Measurements from ENCODE around the gene RPTOR. TPM values are rescaled to one million over a fixed set of nuclear protein-coding genes. Genes with fewer than 3 reads are reported as not detected.
"Not testable (repeated sequence)": the region's sequence is repeated elsewhere in the genome, so short reads cannot be mapped to it uniquely, and the experiment has no call there.

Gene RPTOR
- total RNA-seq, 1 experiment from 2014 or later: 66.7 TPM

DNA sequence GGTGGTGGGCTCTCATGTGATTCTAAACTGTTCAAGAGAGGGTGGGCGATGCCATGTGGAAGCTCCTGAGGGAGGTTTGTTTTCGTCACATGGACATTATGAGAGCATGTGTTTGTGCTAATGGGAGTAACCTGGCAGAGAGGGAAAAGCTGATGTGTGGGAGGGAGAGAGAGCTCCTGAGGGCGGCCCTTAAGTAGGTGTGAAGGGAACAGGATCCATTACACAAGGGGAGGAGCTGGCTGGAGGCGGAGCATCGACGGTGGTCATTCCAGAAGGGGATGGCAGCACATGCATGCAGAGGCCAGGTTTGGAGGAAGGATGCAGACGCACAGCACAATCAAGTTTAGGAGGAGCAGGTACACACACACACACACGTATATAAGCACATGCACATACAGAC is 197.5 kb downstream of the RPTOR start:
- no TSS peak for BruUV-seq (replicated peaks)
- Histone ChIP-seq H3K9me3 (no peaks in the 10 kb centered on the region), H3K36me3 (ENCODE audit: control insufficient read depth, insufficient read depth, low read length) (peaks cover 2% of the 10 kb centered on the region), H3K27me3 (replicated peaks; ENCODE audit: control insufficient read depth, insufficient read depth, low read length) (no peaks in the 10 kb centered on the region; the same call in 1 of the 2 replicates), H3K4me1 (no peaks in the 10 kb centered on the region), H3K4me3 (ENCODE audit: low read depth, low read length) (no peak overlapping the region)
- Mint-ChIP-seq H3K9me3 (ENCODE audit: unreplicated experiment) (peaks cover 10% of the 10 kb centered on the region), H3K4me3 (ENCODE audit: unreplicated experiment) (no peak overlapping the region), H3K27ac (ENCODE audit: unreplicated experiment) (no peak overlapping the region), H3K36me3 (ENCODE audit: insufficient read depth, unreplicated experiment) (peaks cover 45% of the 10 kb centered on the region), H3K27me3 (ENCODE audit: insufficient read depth, unreplicated experiment) (no peaks in the 10 kb centered on the region), H3K4me1 (ENCODE audit: low read depth, unreplicated experiment) (no peaks in the 10 kb centered on the region)
- no peak for DNase-seq
- TF ChIP-seq, protein P1, sequence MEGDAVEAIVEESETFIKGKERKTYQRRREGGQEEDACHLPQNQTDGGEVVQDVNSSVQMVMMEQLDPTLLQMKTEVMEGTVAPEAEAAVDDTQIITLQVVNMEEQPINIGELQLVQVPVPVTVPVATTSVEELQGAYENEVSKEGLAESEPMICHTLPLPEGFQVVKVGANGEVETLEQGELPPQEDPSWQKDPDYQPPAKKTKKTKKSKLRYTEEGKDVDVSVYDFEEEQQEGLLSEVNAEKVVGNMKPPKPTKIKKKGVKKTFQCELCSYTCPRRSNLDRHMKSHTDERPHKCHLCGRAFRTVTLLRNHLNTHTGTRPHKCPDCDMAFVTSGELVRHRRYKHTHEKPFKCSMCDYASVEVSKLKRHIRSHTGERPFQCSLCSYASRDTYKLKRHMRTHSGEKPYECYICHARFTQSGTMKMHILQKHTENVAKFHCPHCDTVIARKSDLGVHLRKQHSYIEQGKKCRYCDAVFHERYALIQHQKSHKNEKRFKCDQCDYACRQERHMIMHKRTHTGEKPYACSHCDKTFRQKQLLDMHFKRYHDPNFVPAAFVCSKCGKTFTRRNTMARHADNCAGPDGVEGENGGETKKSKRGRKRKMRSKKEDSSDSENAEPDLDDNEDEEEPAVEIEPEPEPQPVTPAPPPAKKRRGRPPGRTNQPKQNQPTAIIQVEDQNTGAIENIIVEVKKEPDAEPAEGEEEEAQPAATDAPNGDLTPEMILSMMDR (IDR thresholded peaks at IDR 0.05; ENCODE audit: insufficient read depth in 1 of 2, low read depth in 1 of 2, low read length in 1 of 2, severe bottlenecking in 1 of 2, unreplicated experiment in 1 of 2): no peak
- intact Hi-C loops (cut with micrococcal nuclease; ENCODE audit: unreplicated experiment): no loop called here
- ChIA-PET CTCF (no interaction called here), POLR2A (no interaction called here)

DNA sequence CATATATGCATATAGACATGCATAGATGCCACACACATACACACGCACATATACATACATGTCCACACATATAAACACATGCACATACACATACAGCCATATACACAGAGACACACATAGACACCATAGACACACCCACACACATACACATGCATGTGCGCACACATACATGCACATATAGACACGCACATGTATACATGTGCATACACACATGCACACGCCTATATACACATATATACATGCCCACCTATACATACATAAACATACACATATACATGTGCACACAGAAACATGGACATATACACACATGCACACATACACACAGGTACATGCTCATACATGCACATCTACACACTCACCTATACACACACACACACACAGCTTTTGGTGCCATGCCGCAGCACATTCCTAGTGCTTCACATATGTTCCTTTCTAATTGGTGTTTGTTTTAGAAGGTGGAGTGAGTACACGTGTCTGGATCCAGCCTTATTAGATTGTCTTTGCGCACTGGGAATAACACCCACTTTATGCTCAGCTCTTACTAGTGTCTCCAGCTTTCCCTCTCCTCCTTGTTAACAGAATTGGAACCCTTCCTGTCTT is 198.0 kb downstream of the RPTOR start:
- CTCF ChIA-PET: no interaction called here
- TF ChIP-seq, protein P1 (IDR thresholded peaks at IDR 0.05; ENCODE audit: insufficient read depth in 1 of 2, low read depth in 1 of 2, low read length in 1 of 2, severe bottlenecking in 1 of 2, unreplicated experiment in 1 of 2): no peak
- Mint-ChIP-seq H3K27me3 (ENCODE audit: insufficient read depth, unreplicated experiment) (no peaks in the 10 kb centered on the region), H3K9me3 (ENCODE audit: unreplicated experiment) (peaks cover 10% of the 10 kb centered on the region), H3K27ac (ENCODE audit: unreplicated experiment) (no peak overlapping the region), H3K4me1 (ENCODE audit: low read depth, unreplicated experiment) (no peaks in the 10 kb centered on the region), H3K4me3 (ENCODE audit: unreplicated experiment) (no peak overlapping the region), H3K36me3 (ENCODE audit: insufficient read depth, unreplicated experiment) (peaks cover 51% of the 10 kb centered on the region)
- BruUV-seq (replicated peaks): no TSS peak
- intact Hi-C loops (cut with micrococcal nuclease; ENCODE audit: unreplicated experiment): no loop called here
- Histone ChIP-seq H3K4me1 (no peaks in the 10 kb centered on the region), H3K36me3 (ENCODE audit: control insufficient read depth, insufficient read depth, low read length) (peaks cover 2% of the 10 kb centered on the region), H3K27me3 (replicated peaks; ENCODE audit: control insufficient read depth, insufficient read depth, low read length) (no peaks in the 10 kb centered on the region; the same call in 1 of the 2 replicates), H3K4me3 (ENCODE audit: low read depth, low read length) (no peak overlapping the region), H3K9me3 (no peaks in the 10 kb centered on the region)
- DNase-seq: no peak
- POLR2A ChIA-PET: no interaction called here

DNA sequence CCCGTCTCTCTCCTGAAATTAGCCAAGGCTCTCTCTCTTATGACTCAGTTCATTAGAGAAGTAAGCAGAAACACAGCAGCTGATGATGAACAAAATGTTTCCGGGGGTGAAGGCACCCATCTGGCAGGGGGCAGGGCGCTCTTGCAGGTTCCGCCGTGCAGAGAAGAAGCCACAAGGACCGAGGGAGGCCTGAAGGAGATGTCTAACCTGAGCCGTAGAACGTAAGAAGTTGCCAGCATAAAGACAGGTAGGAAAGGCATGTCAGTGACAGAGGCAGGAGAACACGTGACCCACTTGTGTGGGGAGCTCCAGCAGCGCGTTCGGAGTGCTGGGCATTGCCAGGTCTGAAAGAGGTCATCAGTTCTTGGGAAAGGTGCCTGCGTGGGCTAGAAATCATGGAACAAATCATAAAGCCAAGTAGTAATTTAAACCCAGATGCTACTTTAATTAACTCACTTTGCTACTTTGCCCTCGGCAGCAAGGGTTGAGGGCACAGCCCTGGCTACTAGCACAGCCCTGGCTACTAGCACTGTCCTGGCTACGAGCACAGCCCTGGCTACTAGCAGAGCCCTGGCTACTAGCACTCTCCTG is 198.6 kb downstream of the RPTOR start:
- no peaks in the 10 kb centered on the region; the same call in 1 of the 2 replicates for H3K27me3 ChIP-seq (replicated peaks; ENCODE audit: control insufficient read depth, insufficient read depth, low read length)
- DNase-seq: no peak
- CTCF ChIA-PET: no interaction called here
- TF ChIP-seq, protein P1 (IDR thresholded peaks at IDR 0.05; ENCODE audit: insufficient read depth in 1 of 2, low read depth in 1 of 2, low read length in 1 of 2, severe bottlenecking in 1 of 2, unreplicated experiment in 1 of 2): no peak
- H3K4me1 Mint-ChIP-seq (ENCODE audit: low read depth, unreplicated experiment): no peaks in the 10 kb centered on the region
- H3K27ac Mint-ChIP-seq (ENCODE audit: unreplicated experiment): no peak overlapping the region
- H3K27me3 Mint-ChIP-seq (ENCODE audit: insufficient read depth, unreplicated experiment): no peaks in the 10 kb centered on the region
- intact Hi-C loops (cut with micrococcal nuclease; ENCODE audit: unreplicated experiment): no loop called here
- no peak overlapping the region for H3K4me3 ChIP-seq (ENCODE audit: low read depth, low read length)
- H3K9me3 ChIP-seq: no peaks in the 10 kb centered on the region
- peaks cover 51% of the 10 kb centered on the region for H3K36me3 Mint-ChIP-seq (ENCODE audit: insufficient read depth, unreplicated experiment)
- H3K4me1 ChIP-seq: no peaks in the 10 kb centered on the region
- BruUV-seq (replicated peaks): no TSS peak
- H3K4me3 Mint-ChIP-seq (ENCODE audit: unreplicated experiment): no peak overlapping the region
- peaks cover 10% of the 10 kb centered on the region for H3K9me3 Mint-ChIP-seq (ENCODE audit: unreplicated experiment)
- H3K36me3 ChIP-seq (ENCODE audit: control insufficient read depth, insufficient read depth, low read length): peaks cover 2% of the 10 kb centered on the region
- POLR2A ChIA-PET: no interaction called here

DNA sequence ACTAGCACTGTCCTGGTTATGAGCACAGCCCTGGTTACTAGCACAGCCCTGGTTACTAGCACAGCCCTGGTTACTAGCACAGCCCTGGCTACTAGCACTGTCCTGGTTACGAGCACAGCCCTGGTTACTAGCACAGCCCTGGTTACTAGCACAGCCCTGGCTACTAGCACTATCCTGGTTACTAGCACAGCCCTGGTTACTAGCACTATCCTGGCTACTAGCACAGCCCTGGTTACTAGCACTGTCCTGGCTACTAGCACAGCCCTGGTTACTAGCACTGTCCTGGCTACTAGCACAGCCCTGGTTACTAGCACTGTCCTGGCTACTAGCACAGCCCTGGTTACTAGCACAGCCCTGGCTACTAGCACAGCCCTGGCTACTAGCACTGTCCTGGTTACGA is 199.3 kb downstream of the RPTOR start:
- H3K27me3 Mint-ChIP-seq (ENCODE audit: insufficient read depth, unreplicated experiment); H3K4me1 Mint-ChIP-seq (ENCODE audit: low read depth, unreplicated experiment); H3K9me3 ChIP-seq; H3K27me3 ChIP-seq (replicated peaks; ENCODE audit: control insufficient read depth, insufficient read depth, low read length); H3K4me3 ChIP-seq (ENCODE audit: low read depth, low read length); H3K27ac Mint-ChIP-seq (ENCODE audit: unreplicated experiment); H3K36me3 ChIP-seq (ENCODE audit: control insufficient read depth, insufficient read depth, low read length); DNase-seq; BruUV-seq (replicated peaks); CTCF ChIA-PET; POLR2A ChIA-PET; H3K4me3 Mint-ChIP-seq (ENCODE audit: unreplicated experiment); H3K4me1 ChIP-seq; intact Hi-C loops (cut with micrococcal nuclease; ENCODE audit: unreplicated experiment): not testable (repeated sequence)
- peaks cover 10% of the 10 kb centered on the region for H3K9me3 Mint-ChIP-seq (ENCODE audit: unreplicated experiment)
- peaks cover 50% of the 10 kb centered on the region for H3K36me3 Mint-ChIP-seq (ENCODE audit: insufficient read depth, unreplicated experiment)

DNA sequence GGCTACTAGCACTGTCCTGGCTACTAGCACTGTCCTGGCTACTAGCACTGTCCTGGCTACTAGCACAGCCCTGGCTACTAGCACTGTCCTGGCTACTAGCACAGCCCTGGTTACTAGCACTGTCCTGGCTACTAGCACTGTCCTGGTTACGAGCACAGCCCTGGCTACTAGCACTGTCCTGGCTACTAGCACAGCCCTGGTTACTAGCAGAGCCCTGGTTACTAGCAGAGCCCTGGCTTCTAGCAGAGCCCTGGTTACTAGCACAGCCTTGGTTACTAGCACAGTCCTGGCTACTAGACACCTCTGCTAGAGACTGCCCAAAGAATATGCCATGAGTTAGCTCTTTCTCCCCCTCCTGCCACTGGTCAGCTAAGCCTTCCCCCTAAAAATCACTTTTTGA is 200.1 kb downstream of the RPTOR start:
- H3K36me3 ChIP-seq (ENCODE audit: control insufficient read depth, insufficient read depth, low read length); POLR2A ChIA-PET; H3K27me3 Mint-ChIP-seq (ENCODE audit: insufficient read depth, unreplicated experiment); H3K9me3 ChIP-seq; H3K4me1 Mint-ChIP-seq (ENCODE audit: low read depth, unreplicated experiment); H3K4me3 Mint-ChIP-seq (ENCODE audit: unreplicated experiment); intact Hi-C loops (cut with micrococcal nuclease; ENCODE audit: unreplicated experiment); H3K27me3 ChIP-seq (replicated peaks; ENCODE audit: control insufficient read depth, insufficient read depth, low read length); DNase-seq; H3K27ac Mint-ChIP-seq (ENCODE audit: unreplicated experiment); BruUV-seq (replicated peaks); H3K4me3 ChIP-seq (ENCODE audit: low read depth, low read length); H3K4me1 ChIP-seq; CTCF ChIA-PET: not testable (repeated sequence)
- Mint-ChIP-seq H3K36me3 (ENCODE audit: insufficient read depth, unreplicated experiment) (peaks cover 44% of the 10 kb centered on the region), H3K9me3 (ENCODE audit: unreplicated experiment) (peaks cover 10% of the 10 kb centered on the region)
